HG02571 (cell line): ENCODE data around the gene SLIT1.

ENCODE experiments used
- ATAC-seq: cut with Tn5 transposase; IDR thresholded peaks from one replicate; pipeline ENCODE4 v1.9.1; 2021; ENCODE audit warnings: mild to moderate bottlenecking, moderate library complexity; ENCODE audit not compliant: unreplicated experiment

The SLIT1 gene

GRCh38 chr10:97028832-97029178 lies 157.0 kb downstream of the SLIT1 start:
- no peak for ATAC-seq

- ATAC-seq, result no peak
Observed at GRCh38 chr10:97028126-97028831, 157.5 kb downstream of the SLIT1 start.

- ATAC-seq, result no peak
Observed at GRCh38 chr10:97025613-97026242, 160.0 kb downstream of the SLIT1 start.

GRCh38 chr10:97024168-97025073 lies 161.3 kb downstream of the SLIT1 start:
- no peak for ATAC-seq

GRCh38 chr10:97023401-97024167 lies 162.2 kb downstream of the SLIT1 start:
- no peak for ATAC-seq

GRCh38 chr10:97022616-97023015 lies 163.1 kb downstream of the SLIT1 start:
- ATAC-seq, result no peak

GRCh38 chr10:97020452-97021400 lies 165.0 kb downstream of the SLIT1 start:
- no peak for ATAC-seq

GRCh38 chr10:97019213-97019844 lies 166.4 kb downstream of the SLIT1 start:
- ATAC-seq, result no peak

GRCh38 chr10:97018251-97019212 lies 167.2 kb downstream of the SLIT1 start:
- no peak for ATAC-seq

GRCh38 chr10:97017474-97017903 lies 168.3 kb downstream of the SLIT1 start:
- ATAC-seq, result no peak

- ATAC-seq, result peak; percentile 47
Observed at GRCh38 chr10:97016728-97017473, 168.9 kb downstream of the SLIT1 start.

- ATAC-seq, result no peak
Observed at GRCh38 chr10:97015240-97015639, 170.5 kb downstream of the SLIT1 start.

GRCh38 chr10:97013983-97014382 lies 171.8 kb downstream of the SLIT1 start:
- no peak for ATAC-seq

GRCh38 chr10:97013568-97013967 lies 172.2 kb downstream of the SLIT1 start:
- no peak for ATAC-seq

- no peak for ATAC-seq
Observed at GRCh38 chr10:97012470-97012869, 173.3 kb downstream of the SLIT1 start.

- no peak for ATAC-seq
Observed at GRCh38 chr10:97011397-97011796, 174.4 kb downstream of the SLIT1 start.

- ATAC-seq, result no peak
Observed at GRCh38 chr10:97010695-97011206, 175.0 kb downstream of the SLIT1 start.
